Activated CD8-positive, alpha-beta T cell treated with anti-CD3 and anti-CD28 coated beads for 36 hours (primary cell): ENCODE measurements around the gene LRFN2. TPM values are rescaled to one million over a fixed set of nuclear protein-coding genes. Genes with fewer than 3 reads are reported as not detected.

ENCODE experiments used
- ATAC-seq: fragments of 200-7000 bp; cut with Tn5 transposase; one replicate; pipeline ENCODE4 v1.10.0; 2021; ENCODE audit warnings: mild to moderate bottlenecking, moderate library complexity
- CTCF ChIA-PET: fragments of 350-600 bp; sonication (Branson Sonifier 250); formaldehyde crosslinking; loops from one replicate; lab custom pipeline; 2021; ENCODE audit warnings: antibody characterized with exemption; lab: Charles Lee
- POLR2A ChIA-PET: fragments of 350-600 bp; sonication (Branson Sonifier 250); formaldehyde crosslinking; loops from one replicate; lab custom pipeline; 2021; ENCODE audit warnings: antibody characterized with exemption; lab: Charles Lee
- DNase-seq: peaks from one replicate; pipeline ENCODE4 v3.0.0-alpha.2; 2020
- H3K27ac Mint-ChIP-seq: one replicate; pipeline ENCODE4 v1.8.0; 2021; ENCODE audit warnings: mild to moderate bottlenecking, mixed read lengths
- H3K27me3 Mint-ChIP-seq: one replicate; pipeline ENCODE4 v1.8.0; 2021; ENCODE audit warnings: mixed read lengths
- H3K36me3 Mint-ChIP-seq: one replicate; pipeline ENCODE4 v1.8.0; 2021; ENCODE audit warnings: low read depth, mixed read lengths
- H3K4me1 Mint-ChIP-seq: one replicate; pipeline ENCODE4 v1.8.0; 2021; ENCODE audit warnings: low read depth, mixed read lengths
- H3K4me3 Mint-ChIP-seq: one replicate; pipeline ENCODE4 v1.8.0; 2021; ENCODE audit warnings: mild to moderate bottlenecking, moderate library complexity, mixed read lengths
- H3K9me3 Mint-ChIP-seq: one replicate; pipeline ENCODE4 v1.8.0; 2021; ENCODE audit warnings: mixed read lengths
- CTCF ChIP-seq: fragments of 200-600 bp; IDR thresholded peaks from one replicate; pipeline ENCODE4 v1.8.0; 2022; ENCODE audit warnings: antibody characterized with exemption, mild to moderate bottlenecking
- intact Hi-C: fragments of 100-400 bp; cut with micrococcal nuclease; formaldehyde crosslinking; loops from one replicate; pipeline ENCODE4 v1.10.0; 2022
- total RNA-seq, 2 experiments: library from RNA; stranded (reverse); gene quantifications; one replicate each; pipeline ENCODE4 v1.2.3, GENCODE V29; 2021

The LRFN2 gene
- total RNA-seq, 2 experiments from 2014 or later: not detected

- Mint-ChIP-seq H3K9me3 (no peaks in the 10 kb centered on the region), H3K36me3 (no peaks in the 10 kb centered on the region), H3K4me1 (peaks cover under 1% of the 10 kb centered on the region), H3K27me3 (no peaks in the 10 kb centered on the region), H3K4me3 (no peak overlapping the region), H3K27ac (no peak overlapping the region)
- no peak for TF ChIP-seq CTCF
- ChIA-PET CTCF (no interaction called here), POLR2A (no interaction called here)
- ATAC-seq (no peak), DNase-seq (no peak)
- intact Hi-C loops: no loop called here
These were observed 181.0 kb downstream of the LRFN2 start for GRCh38 chr6:40406175-40406574.

GRCh38 chr6:40400738-40401137, 186.4 kb downstream of the LRFN2 start:
- H3K4me3 Mint-ChIP-seq: no peak overlapping the region
- H3K27ac Mint-ChIP-seq: no peak overlapping the region
- DNase-seq: peak; percentile 12
- no peaks in the 10 kb centered on the region for H3K27me3 Mint-ChIP-seq
- ChIA-PET CTCF (no interaction called here), POLR2A (interaction anchor here (1.0 kb wide), 1 partner anchor 11 kb away, joined by 3 read pairs; no protein-coding TSS in a partner anchor)
- no peaks in the 10 kb centered on the region for H3K9me3 Mint-ChIP-seq
- H3K4me1 Mint-ChIP-seq: peaks cover 12% of the 10 kb centered on the region
- H3K36me3 Mint-ChIP-seq: no peaks in the 10 kb centered on the region
- TF ChIP-seq CTCF: no peak
- peak; percentile 39 for ATAC-seq
- intact Hi-C loops: no loop called here

GRCh38 chr6:40399888-40400457, 187.2 kb downstream of the LRFN2 start:
- no peak for TF ChIP-seq CTCF
- no peaks in the 10 kb centered on the region for H3K36me3 Mint-ChIP-seq
- intact Hi-C loops: no loop called here
- peaks cover 12% of the 10 kb centered on the region for H3K4me1 Mint-ChIP-seq
- no peaks in the 10 kb centered on the region for H3K27me3 Mint-ChIP-seq
- CTCF ChIA-PET: interaction anchor here (0.9 kb wide), 1 partner anchor 12 kb away, joined by 3 read pairs; no protein-coding TSS in a partner anchor
- DNase-seq (no peak), ATAC-seq (peak; percentile 39)
- H3K9me3 Mint-ChIP-seq: no peaks in the 10 kb centered on the region
- POLR2A ChIA-PET: interaction anchor here (1.0 kb wide), 1 partner anchor 10 kb away, joined by 3 read pairs; no protein-coding TSS in a partner anchor
- H3K4me3 Mint-ChIP-seq: no peak overlapping the region
- H3K27ac Mint-ChIP-seq: no peak overlapping the region

GRCh38 chr6:40398810-40399477, 188.2 kb downstream of the LRFN2 start:
- H3K4me1 Mint-ChIP-seq: peaks cover 12% of the 10 kb centered on the region
- ATAC-seq: no peak
- intact Hi-C loops: no loop called here
- no peaks in the 10 kb centered on the region for H3K9me3 Mint-ChIP-seq
- H3K27me3 Mint-ChIP-seq: no peaks in the 10 kb centered on the region
- CTCF ChIA-PET: no interaction called here
- no peak for TF ChIP-seq CTCF
- H3K27ac Mint-ChIP-seq: no peak overlapping the region
- POLR2A ChIA-PET: no interaction called here
- no peaks in the 10 kb centered on the region for H3K36me3 Mint-ChIP-seq
- H3K4me3 Mint-ChIP-seq: no peak overlapping the region
- no peak for DNase-seq

GRCh38 chr6:40398034-40398691, 189.0 kb downstream of the LRFN2 start:
- no peak for DNase-seq
- Mint-ChIP-seq H3K36me3 (no peaks in the 10 kb centered on the region), H3K4me3 (no peak overlapping the region), H3K27me3 (no peaks in the 10 kb centered on the region), H3K27ac (no peak overlapping the region), H3K9me3 (no peaks in the 10 kb centered on the region), H3K4me1 (peaks cover 12% of the 10 kb centered on the region)
- no peak for TF ChIP-seq CTCF
- ATAC-seq: no peak
- CTCF ChIA-PET: no interaction called here
- POLR2A ChIA-PET: no interaction called here
- intact Hi-C loops: no loop called here
